Measurements from ENCODE around the gene GLRX5.

Gene GLRX5

GRCh38 chr14:95488376-95489213, 46.3 kb upstream of the GLRX5 start:
- ATAC-seq (ENCODE audit: low read depth) (no peak), DNase-seq (ENCODE audit: low spot score) (no peak)
- H3K4me3 ChIP-seq (ENCODE audit: severe bottlenecking), result no peak overlapping the region
- no peak overlapping the region for H3K27ac ChIP-seq (ENCODE audit: poor library complexity, severe bottlenecking)
- no peaks in the 10 kb centered on the region for H3K27me3 ChIP-seq (ENCODE audit: insufficient read depth, poor library complexity, severe bottlenecking)
- peaks cover 12% of the 10 kb centered on the region for H3K4me1 ChIP-seq (ENCODE audit: insufficient read depth, poor library complexity, severe bottlenecking)
- no peaks in the 10 kb centered on the region for H3K9me3 ChIP-seq (ENCODE audit: severe bottlenecking)
- H3K36me3 ChIP-seq (ENCODE audit: low read depth), result no peaks in the 10 kb centered on the region
- no peak for TF ChIP-seq CTCF (IDR thresholded peaks at IDR 0.05; ENCODE audit: poor library complexity, severe bottlenecking)

GRCh38 chr14:95489214-95490137, 45.4 kb upstream of the GLRX5 start:
- DNase-seq (ENCODE audit: low spot score), result no peak
- H3K4me1 ChIP-seq (ENCODE audit: insufficient read depth, poor library complexity, severe bottlenecking), result peaks cover 8% of the 10 kb centered on the region
- no peak for ATAC-seq (ENCODE audit: low read depth)
- no peak overlapping the region for H3K27ac ChIP-seq (ENCODE audit: poor library complexity, severe bottlenecking)
- TF ChIP-seq CTCF (IDR thresholded peaks at IDR 0.05; ENCODE audit: poor library complexity, severe bottlenecking), result no peak
- no peaks in the 10 kb centered on the region for H3K36me3 ChIP-seq (ENCODE audit: low read depth)
- H3K27me3 ChIP-seq (ENCODE audit: insufficient read depth, poor library complexity, severe bottlenecking), result no peaks in the 10 kb centered on the region
- H3K9me3 ChIP-seq (ENCODE audit: severe bottlenecking), result no peaks in the 10 kb centered on the region
- no peak overlapping the region for H3K4me3 ChIP-seq (ENCODE audit: severe bottlenecking)

GRCh38 chr14:95490138-95490509, 44.7 kb upstream of the GLRX5 start:
- no peak overlapping the region for H3K4me3 ChIP-seq (ENCODE audit: severe bottlenecking)
- peaks cover 8% of the 10 kb centered on the region for H3K4me1 ChIP-seq (ENCODE audit: insufficient read depth, poor library complexity, severe bottlenecking)
- no peak overlapping the region for H3K27ac ChIP-seq (ENCODE audit: poor library complexity, severe bottlenecking)

GRCh38 chr14:95490727-95491451, 44.0 kb upstream of the GLRX5 start:
- H3K27me3 ChIP-seq (ENCODE audit: insufficient read depth, poor library complexity, severe bottlenecking), result no peaks in the 10 kb centered on the region
- H3K27ac ChIP-seq (ENCODE audit: poor library complexity, severe bottlenecking), result no peak overlapping the region
- TF ChIP-seq CTCF (IDR thresholded peaks at IDR 0.05; ENCODE audit: poor library complexity, severe bottlenecking), result no peak
- H3K36me3 ChIP-seq (ENCODE audit: low read depth), result no peaks in the 10 kb centered on the region
- H3K4me3 ChIP-seq (ENCODE audit: severe bottlenecking), result no peak overlapping the region
- no peaks in the 10 kb centered on the region for H3K9me3 ChIP-seq (ENCODE audit: severe bottlenecking)
- peaks cover 13% of the 10 kb centered on the region for H3K4me1 ChIP-seq (ENCODE audit: insufficient read depth, poor library complexity, severe bottlenecking)
- DNase-seq (ENCODE audit: low spot score) (no peak), ATAC-seq (ENCODE audit: low read depth) (peak; percentile 43; the same call in 2 of the 3 replicates)

More at GRCh38 chr14:95490138-95490509, 44.7 kb upstream of the GLRX5 start:
- H3K36me3 ChIP-seq (ENCODE audit: low read depth), result no peaks in the 10 kb centered on the region
- no peaks in the 10 kb centered on the region for H3K27me3 ChIP-seq (ENCODE audit: insufficient read depth, poor library complexity, severe bottlenecking)
- ATAC-seq (ENCODE audit: low read depth), result no peak
- H3K9me3 ChIP-seq (ENCODE audit: severe bottlenecking), result no peaks in the 10 kb centered on the region
- TF ChIP-seq CTCF (IDR thresholded peaks at IDR 0.05; ENCODE audit: poor library complexity, severe bottlenecking), result no peak
- no peak for DNase-seq (ENCODE audit: low spot score)

Measured in RWPE2 (cell line).